Neural progenitor cell (in vitro differentiated cells): Measurements from ENCODE around the gene VAT1L.

ENCODE experiments used
- EZH2 ChIP-seq: fragments of 200-600 bp; sonication (generic); IDR thresholded peaks from 2 replicates; pipeline ENCODE4 v1.6.1; 2017; ENCODE audit warnings: antibody characterized with exemption, mild to moderate bottlenecking, moderate library complexity
- TF ChIP-seq, protein P1 (sequence below): fragments of 200-600 bp; sonication (generic); IDR thresholded peaks from 2 replicates; pipeline ENCODE4 v1.5.1; 2017; ENCODE audit warnings: antibody characterized with exemption, mild to moderate bottlenecking

DNA sequence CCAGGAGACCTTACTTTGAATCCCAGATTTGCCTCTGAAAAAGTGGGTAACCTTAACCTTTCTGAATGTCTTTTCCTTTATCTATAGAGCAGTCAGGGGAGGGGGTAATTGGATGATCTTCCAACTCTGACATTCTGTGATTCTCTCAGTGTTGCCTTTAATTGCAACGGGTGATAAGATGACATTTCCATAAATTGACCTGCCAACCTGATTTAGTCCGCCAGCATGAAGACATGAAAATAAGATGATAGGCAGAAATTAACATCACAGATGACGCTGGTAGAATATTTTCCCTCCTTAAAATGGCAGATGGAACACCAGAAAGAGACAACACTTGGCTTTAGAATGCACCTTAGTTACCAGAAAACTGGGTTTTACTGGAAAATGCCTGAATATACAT lies 72.6 kb downstream of the VAT1L start:
- TF ChIP-seq, protein P1, sequence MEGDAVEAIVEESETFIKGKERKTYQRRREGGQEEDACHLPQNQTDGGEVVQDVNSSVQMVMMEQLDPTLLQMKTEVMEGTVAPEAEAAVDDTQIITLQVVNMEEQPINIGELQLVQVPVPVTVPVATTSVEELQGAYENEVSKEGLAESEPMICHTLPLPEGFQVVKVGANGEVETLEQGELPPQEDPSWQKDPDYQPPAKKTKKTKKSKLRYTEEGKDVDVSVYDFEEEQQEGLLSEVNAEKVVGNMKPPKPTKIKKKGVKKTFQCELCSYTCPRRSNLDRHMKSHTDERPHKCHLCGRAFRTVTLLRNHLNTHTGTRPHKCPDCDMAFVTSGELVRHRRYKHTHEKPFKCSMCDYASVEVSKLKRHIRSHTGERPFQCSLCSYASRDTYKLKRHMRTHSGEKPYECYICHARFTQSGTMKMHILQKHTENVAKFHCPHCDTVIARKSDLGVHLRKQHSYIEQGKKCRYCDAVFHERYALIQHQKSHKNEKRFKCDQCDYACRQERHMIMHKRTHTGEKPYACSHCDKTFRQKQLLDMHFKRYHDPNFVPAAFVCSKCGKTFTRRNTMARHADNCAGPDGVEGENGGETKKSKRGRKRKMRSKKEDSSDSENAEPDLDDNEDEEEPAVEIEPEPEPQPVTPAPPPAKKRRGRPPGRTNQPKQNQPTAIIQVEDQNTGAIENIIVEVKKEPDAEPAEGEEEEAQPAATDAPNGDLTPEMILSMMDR = no peak
- TF ChIP-seq EZH2 = no peak
